Hepatocyte (in vitro differentiated cells): Measurements from ENCODE around the gene FIS1. TPM values are rescaled to one million over a fixed set of nuclear protein-coding genes. Genes with fewer than 3 reads are reported as not detected.

Experiments
- DNase-seq: peaks from one replicate; pipeline ENCODE4 v3.0.0-alpha.2; 2016; ENCODE audit warnings: low spot score
- H2AFZ ChIP-seq: fragments of 200-600 bp; sonication (generic); 2 replicates; pipeline ENCODE4 v1.6.0; 2016; ENCODE audit warnings: antibody characterized with exemption, mild to moderate bottlenecking
- H3K27ac ChIP-seq: fragments of 200-600 bp; sonication (generic); 2 replicates; pipeline ENCODE4 v1.5.1; 2016; ENCODE audit warnings: mild to moderate bottlenecking
- H3K27me3 ChIP-seq: fragments of 200-600 bp; sonication (generic); 2 replicates; pipeline ENCODE4 v1.6.1; 2016
- H3K36me3 ChIP-seq: fragments of 200-600 bp; sonication (generic); replicated peaks from 2 replicates; pipeline ENCODE4 v1.5.1; 2016; ENCODE audit warnings: low read depth; ENCODE audit not compliant: insufficient read depth
- H3K4me1 ChIP-seq: fragments of 200-600 bp; sonication (generic); 2 replicates; pipeline ENCODE4 v1.5.1; 2016; ENCODE audit warnings: mild to moderate bottlenecking, moderate library complexity; ENCODE audit not compliant: insufficient read depth
- H3K4me2 ChIP-seq: fragments of 200-600 bp; sonication (generic); 2 replicates; pipeline ENCODE4 v1.6.0; 2016
- H3K4me3 ChIP-seq: fragments of 200-600 bp; sonication (generic); 2 replicates; pipeline ENCODE4 v1.5.1; 2016; ENCODE audit warnings: mild to moderate bottlenecking
- H3K79me2 ChIP-seq: fragments of 200-600 bp; sonication (generic); 2 replicates; pipeline ENCODE4 v1.6.0; 2017; ENCODE audit warnings: mild to moderate bottlenecking
- H3K9me2 ChIP-seq: fragments of 200-600 bp; sonication (generic); replicated peaks from 2 replicates; pipeline ENCODE4 v1.6.0; 2017; ENCODE audit warnings: mild to moderate bottlenecking; ENCODE audit not compliant: insufficient read depth
- H3K9me3 ChIP-seq: fragments of 200-600 bp; sonication (generic); 2 replicates; pipeline ENCODE4 v1.5.1; 2016; ENCODE audit warnings: low read depth, mild to moderate bottlenecking
- H4K20me1 ChIP-seq: fragments of 200-600 bp; sonication (generic); 2 replicates; pipeline ENCODE4 v1.6.0; 2016; ENCODE audit warnings: mild to moderate bottlenecking; ENCODE audit not compliant: insufficient read depth, poor library complexity, severe bottlenecking
- EZH2 ChIP-seq: fragments of 200-600 bp; sonication (generic); IDR thresholded peaks from 2 replicates; pipeline ENCODE4 v1.6.1; 2016; ENCODE audit warnings: antibody characterized with exemption, mild to moderate bottlenecking, borderline replicate concordance
- EZH2phosphoT487 ChIP-seq: fragments of 200-600 bp; sonication (generic); IDR thresholded peaks from one replicate; pipeline ENCODE4 v1.6.1; 2018; ENCODE audit warnings: antibody characterized with exemption, mild to moderate bottlenecking, low read depth, moderate library complexity; ENCODE audit not compliant: unreplicated experiment, severe bottlenecking
- WGBS: methylation state at CpG from one replicate; pipeline ENCODE4 v1.1.6; 2016; ENCODE audit warnings: low lambda C conversion rate; ENCODE audit errors: missing lambda C conversion rate; 5-methylcytosine and 5-hydroxymethylcytosine counted together
- polyA plus RNA-seq: library from polyadenylated mRNA; unstranded; fragments of >200 nt; fragmentation: Nextera tagmentation; extraction: Ambion mirVana; gene quantifications from 2 replicates; pipeline ENCODE4 v1.2.1, GENCODE V29; 2016
- total RNA-seq: library from RNA; depleted of rRNA; stranded (reverse); fragments of >200 nt; gene quantifications from 2 replicates; pipeline ENCODE4 v1.2.3, GENCODE V29; 2014
- TF ChIP-seq, protein P1 (sequence below): fragments of 200-600 bp; sonication (generic); IDR thresholded peaks from 2 replicates; pipeline ENCODE4 v1.5.1; 2016; ENCODE audit warnings: antibody characterized with exemption, mild to moderate bottlenecking; ENCODE audit not compliant: poor library complexity

The FIS1 gene
- total and polyA plus RNA-seq, 2 experiments from 2014 or later = 150 to 193 TPM

DNA sequence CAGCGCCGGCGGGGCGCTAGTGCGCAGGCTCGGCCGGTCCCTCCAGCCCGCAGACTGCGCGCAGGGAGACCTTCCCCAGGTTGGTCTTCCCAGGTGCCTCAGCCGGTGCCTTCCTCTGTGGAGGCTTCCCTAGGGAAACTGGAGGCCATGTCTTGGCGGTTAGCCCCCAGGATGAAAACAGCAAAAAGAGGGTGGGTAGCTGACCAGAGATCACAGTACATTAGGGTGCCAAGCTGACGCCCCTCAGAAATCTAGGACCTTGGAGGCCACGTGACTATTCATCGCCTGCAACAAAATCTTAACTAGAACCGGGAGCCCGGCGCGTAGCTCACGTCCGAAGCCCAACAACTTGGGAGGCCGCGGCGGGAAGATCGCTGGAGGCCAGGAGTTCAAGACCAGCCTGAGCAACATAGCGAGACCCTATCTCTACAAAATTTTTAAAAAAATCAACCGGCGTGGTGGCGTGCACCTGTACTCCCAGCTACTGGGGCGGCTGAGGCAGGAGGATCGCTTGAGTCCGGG lies 327 bp upstream of the FIS1 start:
- TF ChIP-seq, protein P1, sequence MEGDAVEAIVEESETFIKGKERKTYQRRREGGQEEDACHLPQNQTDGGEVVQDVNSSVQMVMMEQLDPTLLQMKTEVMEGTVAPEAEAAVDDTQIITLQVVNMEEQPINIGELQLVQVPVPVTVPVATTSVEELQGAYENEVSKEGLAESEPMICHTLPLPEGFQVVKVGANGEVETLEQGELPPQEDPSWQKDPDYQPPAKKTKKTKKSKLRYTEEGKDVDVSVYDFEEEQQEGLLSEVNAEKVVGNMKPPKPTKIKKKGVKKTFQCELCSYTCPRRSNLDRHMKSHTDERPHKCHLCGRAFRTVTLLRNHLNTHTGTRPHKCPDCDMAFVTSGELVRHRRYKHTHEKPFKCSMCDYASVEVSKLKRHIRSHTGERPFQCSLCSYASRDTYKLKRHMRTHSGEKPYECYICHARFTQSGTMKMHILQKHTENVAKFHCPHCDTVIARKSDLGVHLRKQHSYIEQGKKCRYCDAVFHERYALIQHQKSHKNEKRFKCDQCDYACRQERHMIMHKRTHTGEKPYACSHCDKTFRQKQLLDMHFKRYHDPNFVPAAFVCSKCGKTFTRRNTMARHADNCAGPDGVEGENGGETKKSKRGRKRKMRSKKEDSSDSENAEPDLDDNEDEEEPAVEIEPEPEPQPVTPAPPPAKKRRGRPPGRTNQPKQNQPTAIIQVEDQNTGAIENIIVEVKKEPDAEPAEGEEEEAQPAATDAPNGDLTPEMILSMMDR = no peak
- TF ChIP-seq EZH2 (no peak), EZH2phosphoT487 (no peak)
- H3K36me3 ChIP-seq = no peaks in the 10 kb centered on the region
- H3K79me2 ChIP-seq = peaks cover 73% of the 10 kb centered on the region
- peak overlapping the region; percentile 14 for H3K4me3 ChIP-seq
- no peak for DNase-seq
- H2AFZ ChIP-seq = peak overlapping the region; percentile 50
- H3K9me3 ChIP-seq = no peaks in the 10 kb centered on the region
- no peaks in the 10 kb centered on the region for H3K9me2 ChIP-seq
- H4K20me1 ChIP-seq = peaks cover 13% of the 10 kb centered on the region
- no peaks in the 10 kb centered on the region for H3K27me3 ChIP-seq
- 47% methylated on average over 32 of the region's 32 CpGs for WGBS
- peak overlapping the region; percentile 48 for H3K27ac ChIP-seq
- H3K4me2 ChIP-seq = peak overlapping the region; percentile 91
- H3K4me1 ChIP-seq = peaks cover 9% of the 10 kb centered on the region

DNA sequence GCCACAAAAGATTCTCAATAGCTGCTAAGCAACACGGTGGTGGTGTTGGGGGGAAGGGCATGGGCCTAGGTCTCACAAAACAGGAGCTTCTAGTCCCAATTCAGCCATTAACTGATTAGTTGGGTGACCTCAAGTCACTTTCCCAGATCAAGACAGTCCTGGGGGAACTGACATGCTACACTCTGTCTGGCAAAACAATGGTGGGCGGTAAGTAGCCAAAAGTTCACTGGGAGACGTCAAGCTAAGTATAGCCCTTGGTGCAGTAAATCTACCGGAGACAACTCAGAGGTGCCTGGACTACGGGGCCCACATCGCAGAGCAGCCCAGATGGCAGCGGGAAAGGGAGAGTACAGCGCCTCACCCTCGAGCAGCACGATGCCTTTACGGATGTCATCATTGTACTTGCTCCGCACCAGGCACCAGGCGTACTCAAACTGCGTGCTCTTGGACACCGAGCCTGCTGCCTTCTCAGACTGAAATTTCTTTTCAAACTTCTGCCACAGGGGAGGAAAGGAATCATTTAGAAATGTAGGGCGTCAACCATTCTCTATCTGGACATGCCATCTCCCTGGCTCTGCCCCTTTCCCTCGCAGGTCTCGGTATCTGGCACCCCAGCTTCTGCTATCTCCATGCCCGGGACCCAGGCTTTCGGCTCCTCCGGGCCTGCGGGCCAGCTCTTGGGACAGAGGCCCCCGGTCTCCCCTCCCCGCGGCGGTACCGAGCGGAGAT lies 1.1 kb downstream of the FIS1 start:
- peaks cover 9% of the 10 kb centered on the region for H3K4me1 ChIP-seq
- DNase-seq = no peak
- no peaks in the 10 kb centered on the region for H3K9me2 ChIP-seq
- peak overlapping the region; percentile 24 for H2AFZ ChIP-seq
- H3K27ac ChIP-seq = peak overlapping the region; percentile 95
- peaks cover 59% of the 10 kb centered on the region for H3K79me2 ChIP-seq
- no peaks in the 10 kb centered on the region for H3K36me3 ChIP-seq
- H4K20me1 ChIP-seq = peaks cover 13% of the 10 kb centered on the region
- peak overlapping the region; percentile 91 for H3K4me2 ChIP-seq
- TF ChIP-seq, protein P1 = no peak
- TF ChIP-seq EZH2phosphoT487 (no peak), EZH2 (no peak)
- WGBS = 38% methylated on average over 28 of the region's 28 CpGs
- peak overlapping the region; percentile 90 for H3K4me3 ChIP-seq
- no peaks in the 10 kb centered on the region for H3K27me3 ChIP-seq
- no peaks in the 10 kb centered on the region for H3K9me3 ChIP-seq

DNA sequence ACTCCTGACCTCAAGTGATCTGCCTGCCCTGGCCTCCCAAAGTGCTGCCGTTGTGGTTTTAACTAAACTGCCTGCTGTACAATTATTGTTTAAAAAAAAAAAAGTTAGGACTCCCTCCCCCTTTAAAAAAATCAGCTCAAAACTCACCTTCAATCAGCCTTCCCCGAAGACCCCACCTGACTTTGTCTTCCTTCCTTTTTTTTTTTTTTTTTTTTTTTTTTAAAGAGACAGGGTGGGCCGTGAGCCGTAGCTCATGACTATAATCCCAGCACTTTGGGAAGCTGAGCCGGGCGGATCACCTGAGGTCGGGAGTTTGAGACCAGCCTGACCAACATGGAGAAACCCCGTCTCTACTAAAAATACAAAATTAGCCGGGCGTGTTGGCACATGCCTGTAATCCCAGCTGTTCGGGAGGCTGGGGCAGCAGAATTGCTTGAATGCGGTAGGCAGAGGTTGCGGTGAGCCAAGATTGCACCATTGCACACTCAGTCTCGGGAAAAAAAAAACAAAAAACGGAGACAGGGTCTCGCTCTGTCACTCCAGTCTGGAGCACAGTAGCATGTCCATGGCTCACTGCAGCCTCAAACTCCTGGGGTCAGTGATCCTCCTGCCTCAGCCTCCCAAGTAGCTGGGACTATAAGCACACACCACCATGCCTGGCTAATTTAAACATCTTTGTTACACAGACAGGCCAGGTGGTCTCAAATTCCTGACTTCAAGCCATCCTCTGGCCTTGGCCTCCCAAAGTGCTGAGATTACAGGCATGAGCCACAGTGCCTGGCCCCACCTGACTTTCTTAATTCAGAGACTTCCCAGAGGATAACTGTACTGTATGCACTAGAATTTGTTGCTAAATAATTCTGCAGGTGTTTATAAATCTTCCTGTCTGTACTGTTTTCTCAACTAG lies 3.2 kb downstream of the FIS1 start:
- Histone ChIP-seq H3K4me1 (peaks cover 9% of the 10 kb centered on the region), H3K27ac (no peak overlapping the region), H3K4me2 (no peak overlapping the region), H3K36me3 (no peaks in the 10 kb centered on the region), H3K79me2 (peaks cover 44% of the 10 kb centered on the region), H4K20me1 (peaks cover 13% of the 10 kb centered on the region), H3K9me3 (no peaks in the 10 kb centered on the region), H2AFZ (no peak overlapping the region), H3K9me2 (no peaks in the 10 kb centered on the region), H3K27me3 (no peaks in the 10 kb centered on the region), H3K4me3 (no peak overlapping the region)
- no peak for DNase-seq
- 95% methylated on average over 16 of the region's 16 CpGs for WGBS
- TF ChIP-seq EZH2phosphoT487 (no peak), EZH2 (no peak)
- TF ChIP-seq, protein P1 = no peak
